GM12878 (cell line): ENCODE results near the gene SLC12A7. TPM values are rescaled to one million over a fixed set of nuclear protein-coding genes. Genes with fewer than 3 reads are reported as not detected.

Experiments used
- ATAC-seq: fragments of 200-7000 bp; cut with Tn5 transposase; 3 replicates; pipeline ENCODE4 v1.9.1; 2020; ENCODE audit warnings: mild to moderate bottlenecking, moderate library complexity
- BruUV-seq: library from RNA; stranded (reverse); fragments of 400-500 nt; replicated peaks from 2 replicates; lab custom pipeline; 2021; lab: Mats Ljungman, UMichigan
- CTCF ChIA-PET: fragments of 300-600 bp; sonication (Branson Sonifier 250); formaldehyde crosslinking; extraction: SDS; loops from one replicate; lab custom pipeline; 2021; ENCODE audit warnings: inconsistent platforms; lab: Yijun Ruan, JAX
- POLR2A ChIA-PET: fragments of 350-600 bp; formaldehyde crosslinking; extraction: SDS; loops from one replicate; lab custom pipeline; 2021; ENCODE audit warnings: inconsistent platforms; lab: Charles Lee
- RAD21 ChIA-PET: fragments of 300-600 bp; sonication (Branson Sonifier 250); formaldehyde crosslinking; loops from one replicate; lab custom pipeline; 2023; ENCODE audit warnings: antibody characterized with exemption; ENCODE audit not compliant: unreplicated experiment; lab: Charles Lee
- SMC1A ChIA-PET: fragments of 300-600 bp; sonication (Branson Sonifier 250); formaldehyde crosslinking; loops from one replicate; lab custom pipeline; 2023; ENCODE audit not compliant: unreplicated experiment, uncharacterized antibody; lab: Charles Lee
- DNase-seq: peaks from one replicate; pipeline ENCODE4 v3.0.0-alpha.2; 2011; ENCODE audit warnings: low read depth, low spot score
- FAIRE-seq: peaks from 3 replicates; lab custom pipeline; 2011; peaks lifted over from hg19 to GRCh38; lab: Jason Lieb, UNC
- H2AFZ ChIP-seq: 2 replicates; pipeline ENCODE4 v1.6.0; 2011; ENCODE audit warnings: low read depth, low read length, control low read depth; ENCODE audit not compliant: control insufficient read depth
- H3K27ac ChIP-seq: 2 replicates; pipeline ENCODE4 v1.5.1; 2011; ENCODE audit warnings: control low read depth; ENCODE audit not compliant: control insufficient read depth, insufficient read depth
- H3K27me3 ChIP-seq, 2 experiments: replicated peaks in 1 of 2; 2 replicates each; pipeline versions ENCODE4 v1.6.0 to v1.6.1; 2011; ENCODE audit warnings: low read length in 1 of 2; ENCODE audit not compliant: control insufficient read depth in 2 of 2, insufficient read depth in 2 of 2
- H3K36me3 ChIP-seq, 2 experiments: 2 replicates each; pipeline ENCODE4 v1.5.1; 2011; ENCODE audit warnings: low read length in 1 of 2; ENCODE audit not compliant: control insufficient read depth in 2 of 2, insufficient read depth in 2 of 2
- H3K4me1 ChIP-seq: 2 replicates; pipeline ENCODE4 v1.6.1; 2011; ENCODE audit warnings: mild to moderate bottlenecking, low read length, moderate library complexity, mixed read lengths; ENCODE audit not compliant: control insufficient read depth, insufficient read depth
- H3K4me2 ChIP-seq: 2 replicates; pipeline ENCODE4 v1.6.0; 2011; ENCODE audit warnings: control low read depth; ENCODE audit not compliant: control insufficient read depth, insufficient read depth
- H3K4me3 ChIP-seq: fragments of 200-600 bp; sonication (generic); 2 replicates; pipeline ENCODE4 v1.5.1; 2016
- H3K79me2 ChIP-seq: 2 replicates; pipeline ENCODE4 v1.6.0; 2011; ENCODE audit warnings: low read length; ENCODE audit not compliant: control insufficient read depth, insufficient read depth
- H3K9ac ChIP-seq: 2 replicates; pipeline ENCODE4 v1.8.0; 2011; ENCODE audit warnings: low read length, control low read depth, mixed read lengths; ENCODE audit not compliant: control insufficient read depth, insufficient read depth
- H3K9me3 ChIP-seq: replicated peaks from 3 replicates; pipeline ENCODE4 v1.5.1; 2011; ENCODE audit warnings: mild to moderate bottlenecking, low read length; ENCODE audit not compliant: control insufficient read depth, insufficient read depth
- H4K20me1 ChIP-seq: 2 replicates; pipeline ENCODE4 v1.6.0; 2011; ENCODE audit not compliant: control insufficient read depth, insufficient read depth
- BACH1 ChIP-seq: fragments of 450-650 bp; IDR thresholded peaks from 2 replicates; pipeline ENCODE4 v1.6.1; 2017; ENCODE audit warnings: mild to moderate bottlenecking, borderline replicate concordance
- CHD2 ChIP-seq: IDR thresholded peaks from 2 replicates; pipeline ENCODE4 v1.6.1; 2011; ENCODE audit warnings: low read depth, low read length, improper control_type of control experiment, borderline replicate concordance
- CREM ChIP-seq: IDR thresholded peaks from 2 replicates; pipeline ENCODE4 v1.6.1; 2014; ENCODE audit warnings: antibody characterized with exemption, low read depth
- E4F1 ChIP-seq: fragments of 450-650 bp; IDR thresholded peaks from 2 replicates; pipeline ENCODE4 v1.6.1; 2018; ENCODE audit warnings: borderline replicate concordance, mild to moderate bottlenecking; ENCODE audit not compliant: partially characterized antibody
- HCFC1 ChIP-seq: fragments of 150-350 bp; IDR thresholded peaks from 2 replicates; pipeline ENCODE4 v1.6.1; 2014; ENCODE audit warnings: low read length
- KDM1A ChIP-seq: fragments of 200-600 bp; sonication (generic); IDR thresholded peaks from 2 replicates; pipeline ENCODE4 v1.6.1; 2016; ENCODE audit warnings: borderline replicate concordance
- MEF2A ChIP-seq: IDR thresholded peaks from 2 replicates; pipeline ENCODE4 v1.6.1; 2011; ENCODE audit warnings: low read depth, mild to moderate bottlenecking, low read length, moderate library complexity; ENCODE audit not compliant: insufficient read depth
- MYC ChIP-seq: IDR thresholded peaks from 2 replicates; pipeline ENCODE4 v1.6.1; 2011; ENCODE audit warnings: mild to moderate bottlenecking, low read length, moderate library complexity, inconsistent platforms; ENCODE audit not compliant: insufficient read depth, insufficient replicate concordance, insufficient read length, severe bottlenecking
- PKNOX1 ChIP-seq: fragments of 450-650 bp; IDR thresholded peaks from 2 replicates; pipeline ENCODE4 v1.6.1; 2016; ENCODE audit warnings: mild to moderate bottlenecking
- SKIL ChIP-seq: fragments of 450-650 bp; IDR thresholded peaks from 2 replicates; pipeline ENCODE4 v1.6.1; 2017; ENCODE audit warnings: mild to moderate bottlenecking, low read depth, inconsistent platforms; ENCODE audit not compliant: poor library complexity, severe bottlenecking
- ZNF274 ChIP-seq: IDR thresholded peaks from one replicate; pipeline ENCODE4 v1.8.0; 2011; ENCODE audit not compliant: insufficient read length, insufficient read depth
- WGBS: methylation state at CpG from one replicate; pipeline ENCODE4 v1.1.6; 2016; ENCODE audit warnings: low lambda C conversion rate; ENCODE audit not compliant: insufficient replicate concordance, insufficient coverage; ENCODE audit errors: missing lambda C conversion rate; 5-methylcytosine and 5-hydroxymethylcytosine counted together
- in situ Hi-C: fragments of 300-500 bp; cut with MboI; formaldehyde crosslinking; loops from 9 replicates; pipeline ENCODE4 v1.14.3; 2018; ENCODE audit warnings: mixed read lengths
- intact Hi-C: fragments of 100-400 bp; cut with micrococcal nuclease; formaldehyde crosslinking; loops from one replicate; pipeline ENCODE4 v1.14.2; 2022; ENCODE audit not compliant: unreplicated experiment
- polyA plus RNA-seq, 11 experiments: library from polyadenylated mRNA; depleted of rRNA in 4 of 11; unstranded in 6 of 11; stranded (reverse) in 5 of 11; fragments of >200 nt; fragmentation: Nextera tagmentation in 4 of 11; fragmentation: Illumina TruSeq in 1 of 11; extraction: Ambion mirVana in 4 of 11; extraction: Trizol in 1 of 11; gene quantifications; 1 replicate in 1 of 11; 2 replicates in 10 of 11; pipeline versions ENCODE4 v1.2.1 to v1.2.3, GENCODE V29; 2011 to 2016; ENCODE audit warnings: inconsistent platforms in 2 of 11, missing spikeins in 2 of 11, low read depth in 1 of 11
- total RNA-seq, 4 experiments: library from RNA; depleted of rRNA in 3 of 4; stranded (reverse); fragments of >200 nt in 3 of 4; fragmentation: Illumina TruSeq in 1 of 4; extraction: Trizol in 1 of 4; gene quantifications; 2 replicates each; pipeline versions ENCODE4 v1.2.1 to v1.2.3, GENCODE V29; 2013 to 2021

The SLC12A7 gene
- total and polyA plus RNA-seq, 10 of the 15 experiments (the other 5 are each of a cell fraction or from before 2014, with no cell fraction given), result 0.10 to 10.0 (median 2.9) TPM

GRCh38 chr5:1150866-1151265, 39.0 kb upstream of the SLC12A7 start (continued):
- TF ChIP-seq SKIL, result no peak

- Histone ChIP-seq H3K27ac (no peak overlapping the region), H3K4me1 (peaks cover 4% of the 10 kb centered on the region), H3K4me2 (no peak overlapping the region), H3K36me3 (no peaks in the 10 kb centered on the region), H3K79me2 (no peaks in the 10 kb centered on the region), H4K20me1 (no peaks in the 10 kb centered on the region), H3K4me3 (no peak overlapping the region), H2AFZ (no peak overlapping the region), H3K9ac (no peak overlapping the region), H3K9me3 (no peaks in the 10 kb centered on the region), H3K27me3 (no peaks in the 10 kb centered on the region; a peak in 1 of 4 replicates)
- no TSS peak for BruUV-seq
- WGBS, result 57% methylated on average over 24 of the region's 25 CpGs
- in situ Hi-C loops, result no loop called here
- ChIA-PET POLR2A (no interaction called here), CTCF (interaction anchor here (1.1 kb wide), 1 partner anchor 225 kb away, joined by 3 read pairs; no protein-coding TSS in a partner anchor), RAD21 (interaction anchor here (1.6 to 1.9 kb wide), 2 partner anchors 39 to 221 kb away, joined by 3 to 4 read pairs; no protein-coding TSS in a partner anchor), SMC1A (interaction anchor here (0.7 kb wide), 1 partner anchor 207 kb away, joined by 3 read pairs; no protein-coding TSS in a partner anchor)
- FAIRE-seq (no peak), ATAC-seq (no peak), DNase-seq (no peak)
- intact Hi-C loops, result loop anchor here (10.0 kb wide), 1 partner anchor 130 kb away; no protein-coding TSS in a partner anchor
- TF ChIP-seq PKNOX1 (no peak), MYC (no peak), CREM (no peak), KDM1A (no peak), HCFC1 (no peak), MEF2A (no peak), BACH1 (no peak), E4F1 (no peak), CHD2 (no peak), ZNF274 (no peak)
Measured at GRCh38 chr5:1144638-1145396, 33.0 kb upstream of the SLC12A7 start.
